Skeletal muscle satellite cell (primary cell): ENCODE data around the gene EFCAB8.
"Not testable (repeated sequence)": the region's sequence is repeated elsewhere in the genome, so short reads cannot be mapped to it uniquely, and the experiment has no call there.

ENCODE experiments used
- H3K27me3 ChIP-seq: 2 replicates; pipeline ENCODE4 v1.7.0; 2013; ENCODE audit warnings: low read length; ENCODE audit not compliant: control insufficient read depth, insufficient read depth
- H3K36me3 ChIP-seq: 2 replicates; pipeline ENCODE4 v1.7.0; 2013; ENCODE audit warnings: mild to moderate bottlenecking, control low read depth, low read length; ENCODE audit not compliant: insufficient read depth
- H3K4me1 ChIP-seq: 2 replicates; pipeline ENCODE4 v1.7.0; 2013; ENCODE audit warnings: low read length; ENCODE audit not compliant: control insufficient read depth, insufficient read depth
- H3K4me2 ChIP-seq: 2 replicates; pipeline ENCODE4 v1.7.0; 2013; ENCODE audit warnings: mild to moderate bottlenecking, low read length
- H3K4me3 ChIP-seq: 2 replicates; pipeline ENCODE4 v1.7.0; 2013; ENCODE audit warnings: low read length
- H3K9ac ChIP-seq: 2 replicates; pipeline ENCODE4 v1.7.0; 2013; ENCODE audit warnings: mild to moderate bottlenecking, low read depth, low read length, moderate library complexity
- H3K9me3 ChIP-seq: replicated peaks from 2 replicates; pipeline ENCODE4 v1.7.0; 2013; ENCODE audit warnings: mild to moderate bottlenecking, control low read depth, low read length

Gene EFCAB8

GRCh38 chr20:32962053-32962452, 103.3 kb downstream of the EFCAB8 start:
- Histone ChIP-seq H3K9me3 (no peaks in the 10 kb centered on the region), H3K9ac (no peak overlapping the region), H3K4me3 (no peak overlapping the region), H3K4me2 (no peak overlapping the region), H3K4me1 (no peaks in the 10 kb centered on the region), H3K27me3 (peaks cover 22% of the 10 kb centered on the region), H3K36me3 (no peaks in the 10 kb centered on the region)

- H3K9ac ChIP-seq, H3K9me3 ChIP-seq, H3K36me3 ChIP-seq, H3K4me1 ChIP-seq, H3K4me3 ChIP-seq, H3K4me2 ChIP-seq: not testable (repeated sequence)
- H3K27me3 ChIP-seq, result peaks cover 26% of the 10 kb centered on the region
Measured at GRCh38 chr20:32962646-32963045, 103.9 kb downstream of the EFCAB8 start.

- Histone ChIP-seq H3K27me3 (peaks cover 27% of the 10 kb centered on the region), H3K4me1 (no peaks in the 10 kb centered on the region), H3K9ac (no peak overlapping the region), H3K4me3 (no peak overlapping the region), H3K9me3 (no peaks in the 10 kb centered on the region), H3K36me3 (no peaks in the 10 kb centered on the region), H3K4me2 (no peak overlapping the region)
Measured at GRCh38 chr20:32963176-32963575, 104.5 kb downstream of the EFCAB8 start.

- H3K4me2 ChIP-seq, result no peak overlapping the region
- no peak overlapping the region for H3K9ac ChIP-seq
- no peaks in the 10 kb centered on the region for H3K36me3 ChIP-seq
- H3K4me1 ChIP-seq, result no peaks in the 10 kb centered on the region
- H3K9me3 ChIP-seq, result no peaks in the 10 kb centered on the region
- H3K27me3 ChIP-seq, result peaks cover 32% of the 10 kb centered on the region
- no peak overlapping the region for H3K4me3 ChIP-seq
Measured at GRCh38 chr20:32964575-32964974, 105.9 kb downstream of the EFCAB8 start.

- Histone ChIP-seq H3K4me3 (no peak overlapping the region), H3K9ac (no peak overlapping the region), H3K9me3 (no peaks in the 10 kb centered on the region), H3K4me2 (no peak overlapping the region), H3K36me3 (no peaks in the 10 kb centered on the region), H3K4me1 (no peaks in the 10 kb centered on the region), H3K27me3 (peaks cover 31% of the 10 kb centered on the region)
Measured at GRCh38 chr20:32965115-32965514, 106.4 kb downstream of the EFCAB8 start.

GRCh38 chr20:32965581-32966373, 107.1 kb downstream of the EFCAB8 start:
- no peak overlapping the region for H3K4me2 ChIP-seq
- no peak overlapping the region for H3K9ac ChIP-seq
- H3K4me3 ChIP-seq, result no peak overlapping the region
- peaks cover 31% of the 10 kb centered on the region for H3K27me3 ChIP-seq
- no peaks in the 10 kb centered on the region for H3K36me3 ChIP-seq
- H3K4me1 ChIP-seq, result no peaks in the 10 kb centered on the region
- H3K9me3 ChIP-seq, result no peaks in the 10 kb centered on the region

- Histone ChIP-seq H3K4me3 (no peak overlapping the region), H3K4me1 (no peaks in the 10 kb centered on the region), H3K9me3 (no peaks in the 10 kb centered on the region), H3K27me3 (peaks cover 31% of the 10 kb centered on the region), H3K36me3 (no peaks in the 10 kb centered on the region), H3K9ac (no peak overlapping the region), H3K4me2 (no peak overlapping the region)
Measured at GRCh38 chr20:32966382-32966781, 107.7 kb downstream of the EFCAB8 start.

GRCh38 chr20:32966881-32967781, 108.4 kb downstream of the EFCAB8 start:
- no peak overlapping the region for H3K4me3 ChIP-seq
- no peaks in the 10 kb centered on the region for H3K4me1 ChIP-seq

GRCh38 chr20:32967961-32968457, 109.3 kb downstream of the EFCAB8 start:
- no peaks in the 10 kb centered on the region for H3K9me3 ChIP-seq
- H3K4me2 ChIP-seq, result no peak overlapping the region
- H3K4me3 ChIP-seq, result no peak overlapping the region
- no peaks in the 10 kb centered on the region for H3K36me3 ChIP-seq
- peaks cover 28% of the 10 kb centered on the region for H3K27me3 ChIP-seq
- H3K4me1 ChIP-seq, result no peaks in the 10 kb centered on the region
- no peak overlapping the region for H3K9ac ChIP-seq

More at GRCh38 chr20:32966881-32967781, 108.4 kb downstream of the EFCAB8 start:
- H3K27me3 ChIP-seq, result peaks cover 31% of the 10 kb centered on the region
- H3K9ac ChIP-seq, result no peak overlapping the region
- H3K4me2 ChIP-seq, result no peak overlapping the region
- H3K36me3 ChIP-seq, result no peaks in the 10 kb centered on the region
- no peaks in the 10 kb centered on the region for H3K9me3 ChIP-seq

GRCh38 chr20:32968478-32969241, 109.9 kb downstream of the EFCAB8 start:
- Histone ChIP-seq H3K27me3 (peaks cover 22% of the 10 kb centered on the region), H3K9me3 (no peaks in the 10 kb centered on the region), H3K4me3 (no peak overlapping the region), H3K4me1 (no peaks in the 10 kb centered on the region), H3K4me2 (no peak overlapping the region), H3K9ac (no peak overlapping the region), H3K36me3 (no peaks in the 10 kb centered on the region)
